Adipocyte (in vitro differentiated cells): Measurements from ENCODE around the gene ERP44.
A peak's percentile ranks its signal among the peaks of the same experiment; 100 is the strongest.

ENCODE experiments used
- DNase-seq: peaks from one replicate; pipeline ENCODE4 v3.0.0-alpha.2; 2015; ENCODE audit warnings: low read depth
- H3K27me3 ChIP-seq: replicated peaks from 2 replicates; pipeline ENCODE4 v1.7.0; 2013; ENCODE audit warnings: mild to moderate bottlenecking, low read length, moderate library complexity; ENCODE audit not compliant: control insufficient read depth, insufficient read depth
- H3K36me3 ChIP-seq: 2 replicates; pipeline ENCODE4 v1.7.0; 2013; ENCODE audit warnings: low read length, mild to moderate bottlenecking, moderate library complexity; ENCODE audit not compliant: control insufficient read depth, insufficient read depth, severe bottlenecking
- H3K4me1 ChIP-seq: 2 replicates; pipeline ENCODE4 v1.7.0; 2013; ENCODE audit warnings: mild to moderate bottlenecking, low read length, moderate library complexity; ENCODE audit not compliant: control insufficient read depth, insufficient read depth
- H3K4me3 ChIP-seq: 2 replicates; pipeline ENCODE4 v1.7.0; 2013; ENCODE audit warnings: mild to moderate bottlenecking, low read length, moderate library complexity
- H3K9ac ChIP-seq: 2 replicates; pipeline ENCODE4 v1.7.0; 2013; ENCODE audit warnings: mild to moderate bottlenecking, low read length, moderate library complexity
- H3K9me3 ChIP-seq: 2 replicates; pipeline ENCODE4 v1.7.0; 2013; ENCODE audit warnings: mild to moderate bottlenecking, low read length, moderate library complexity; ENCODE audit not compliant: control insufficient read depth

The ERP44 gene

GRCh38 chr9:99966001-99966400, 132.8 kb downstream of the ERP44 start:
- Histone ChIP-seq H3K9me3 (no peaks in the 10 kb centered on the region), H3K36me3 (peaks cover 43% of the 10 kb centered on the region), H3K4me1 (no peaks in the 10 kb centered on the region), H3K4me3 (no peak overlapping the region), H3K27me3 (no peaks in the 10 kb centered on the region), H3K9ac (no peak overlapping the region)
- no peak for DNase-seq

GRCh38 chr9:99964336-99964735, 134.5 kb downstream of the ERP44 start:
- H3K36me3 ChIP-seq: peaks cover 31% of the 10 kb centered on the region
- no peaks in the 10 kb centered on the region for H3K9me3 ChIP-seq
- DNase-seq: peak; percentile 55
- H3K4me1 ChIP-seq: no peaks in the 10 kb centered on the region
- H3K4me3 ChIP-seq: no peak overlapping the region
- no peaks in the 10 kb centered on the region for H3K27me3 ChIP-seq
- H3K9ac ChIP-seq: no peak overlapping the region

GRCh38 chr9:99962680-99963261, 136.0 kb downstream of the ERP44 start:
- Histone ChIP-seq H3K4me1 (no peaks in the 10 kb centered on the region), H3K27me3 (no peaks in the 10 kb centered on the region), H3K9me3 (no peaks in the 10 kb centered on the region), H3K36me3 (peaks cover 16% of the 10 kb centered on the region), H3K4me3 (no peak overlapping the region), H3K9ac (no peak overlapping the region)
- DNase-seq: no peak

- Histone ChIP-seq H3K4me1 (peaks cover 4% of the 10 kb centered on the region), H3K27me3 (no peaks in the 10 kb centered on the region), H3K9me3 (no peaks in the 10 kb centered on the region), H3K9ac (no peak overlapping the region), H3K36me3 (peaks cover 7% of the 10 kb centered on the region), H3K4me3 (no peak overlapping the region)
- no peak for DNase-seq
Observed at GRCh38 chr9:99955606-99956005, 143.2 kb downstream of the ERP44 start.

- Histone ChIP-seq H3K27me3 (no peaks in the 10 kb centered on the region), H3K4me3 (peak overlapping the region; percentile 19), H3K4me1 (peaks cover 4% of the 10 kb centered on the region), H3K9ac (no peak overlapping the region), H3K9me3 (no peaks in the 10 kb centered on the region), H3K36me3 (peaks cover 7% of the 10 kb centered on the region)
- peak; percentile 27 for DNase-seq
Observed at GRCh38 chr9:99954819-99955218, 144.0 kb downstream of the ERP44 start.

GRCh38 chr9:99953861-99954507, 144.8 kb downstream of the ERP44 start:
- no peak overlapping the region for H3K4me3 ChIP-seq
- no peak for DNase-seq
- H3K36me3 ChIP-seq: peaks cover 7% of the 10 kb centered on the region
- no peaks in the 10 kb centered on the region for H3K9me3 ChIP-seq
- H3K27me3 ChIP-seq: no peaks in the 10 kb centered on the region
- peaks cover 4% of the 10 kb centered on the region for H3K4me1 ChIP-seq
- no peak overlapping the region for H3K9ac ChIP-seq

- Histone ChIP-seq H3K36me3 (peaks cover 7% of the 10 kb centered on the region), H3K27me3 (no peaks in the 10 kb centered on the region), H3K9ac (no peak overlapping the region), H3K4me1 (no peaks in the 10 kb centered on the region), H3K9me3 (no peaks in the 10 kb centered on the region), H3K4me3 (no peak overlapping the region)
- DNase-seq: no peak
Observed at GRCh38 chr9:99948896-99949295, 149.9 kb downstream of the ERP44 start.

GRCh38 chr9:99948482-99948881, 150.3 kb downstream of the ERP44 start:
- Histone ChIP-seq H3K4me3 (no peak overlapping the region), H3K36me3 (peaks cover 7% of the 10 kb centered on the region), H3K4me1 (no peaks in the 10 kb centered on the region), H3K27me3 (no peaks in the 10 kb centered on the region), H3K9ac (no peak overlapping the region), H3K9me3 (no peaks in the 10 kb centered on the region)
- DNase-seq: no peak

- no peak for DNase-seq
- Histone ChIP-seq H3K9ac (no peak overlapping the region), H3K36me3 (peaks cover 7% of the 10 kb centered on the region), H3K27me3 (no peaks in the 10 kb centered on the region), H3K4me1 (no peaks in the 10 kb centered on the region), H3K4me3 (no peak overlapping the region), H3K9me3 (no peaks in the 10 kb centered on the region)
Observed at GRCh38 chr9:99947395-99947794, 151.4 kb downstream of the ERP44 start.

- no peak overlapping the region for H3K9ac ChIP-seq
- no peaks in the 10 kb centered on the region for H3K4me1 ChIP-seq
- H3K9me3 ChIP-seq: peaks cover 11% of the 10 kb centered on the region
- H3K4me3 ChIP-seq: no peak overlapping the region
- DNase-seq: no peak
- H3K36me3 ChIP-seq: peaks cover 3% of the 10 kb centered on the region
- H3K27me3 ChIP-seq: no peaks in the 10 kb centered on the region
Observed at GRCh38 chr9:99936947-99937587, 161.7 kb downstream of the ERP44 start.

- peaks cover 5% of the 10 kb centered on the region for H3K4me1 ChIP-seq
Observed at GRCh38 chr9:99931155-99931840, 167.5 kb downstream of the ERP44 start.

More at GRCh38 chr9:99931155-99931840, 167.5 kb downstream of the ERP44 start:
- no peaks in the 10 kb centered on the region for H3K27me3 ChIP-seq
- no peak overlapping the region for H3K4me3 ChIP-seq
- H3K36me3 ChIP-seq: no peaks in the 10 kb centered on the region
- H3K9ac ChIP-seq: no peak overlapping the region
- DNase-seq: peak; percentile 47
- H3K9me3 ChIP-seq: peaks cover under 1% of the 10 kb centered on the region
